HepG2 (cell line): ENCODE data around the gene NDUFS2. TPM values are rescaled to one million over a fixed set of nuclear protein-coding genes. Genes with fewer than 3 reads are reported as not detected.
A peak's percentile ranks its signal among the peaks of the same experiment; 100 is the strongest.

ENCODE experiments used
- DNMT3B ChIP-seq: conservative IDR thresholded peaks from 2 replicates; pipeline ENCODE4 v1.6.1; 2016; ENCODE audit warnings: missing biosample characterization, control low read depth
- FOXP4 ChIP-seq: sonication (generic); formaldehyde crosslinking; IDR thresholded peaks from 2 replicates; pipeline ENCODE4 v1.4.0; 2020; ENCODE audit warnings: missing genetic modification reagents
- GABPA ChIP-seq, 2 experiments: IDR thresholded peaks; 2 replicates each; pipeline ENCODE4 v1.6.1; 2011 to 2016; ENCODE audit warnings: low read depth in 2 of 2, low read length in 1 of 2, missing biosample characterization in 1 of 2, missing genetic modification characterization in 1 of 2
- GATA4 ChIP-seq: sonication (generic); IDR thresholded peaks from 2 replicates; pipeline ENCODE4 v1.6.1; 2016; ENCODE audit warnings: antibody characterized with exemption, low read depth, borderline replicate concordance
- KMT2B ChIP-seq: IDR thresholded peaks from 2 replicates; pipeline ENCODE4 v1.6.1; 2016; ENCODE audit warnings: missing genetic modification reagents, missing compliant biosample characterization
- NFRKB ChIP-seq: fragments of 450-650 bp; IDR thresholded peaks from 2 replicates; pipeline ENCODE4 v1.6.1; 2017
- PITX1 ChIP-seq: sonication (generic); formaldehyde crosslinking; IDR thresholded peaks from 2 replicates; pipeline ENCODE4 v1.5.1; 2020; ENCODE audit warnings: mild to moderate bottlenecking, missing genetic modification reagents
- SIX1 ChIP-seq: sonication (generic); formaldehyde crosslinking; IDR thresholded peaks from 2 replicates; pipeline ENCODE4 v1.4.0; 2020; ENCODE audit warnings: missing genetic modification reagents, borderline replicate concordance
- SOX6 ChIP-seq, 2 experiments: fragments of 450-650 bp in 1 of 2; sonication (generic) in 1 of 2; formaldehyde crosslinking in 1 of 2; IDR thresholded peaks; 2 replicates each; pipeline versions ENCODE4 v1.4.0 to v1.6.1; 2017 to 2020; ENCODE audit warnings: antibody characterized with exemption in 1 of 2, mild to moderate bottlenecking in 1 of 2, missing genetic modification reagents in 1 of 2
- SRSF1 ChIP-seq: fragments of 200-400 bp; formaldehyde crosslinking; optimal IDR thresholded peaks from 2 replicates; pipeline ENCODE3; 2017; ENCODE audit warnings: mild to moderate bottlenecking, low read depth, low read length, moderate library complexity
- ZNF263 ChIP-seq: sonication (generic); formaldehyde crosslinking; IDR thresholded peaks from 2 replicates; pipeline ENCODE4 v1.4.0; 2020; ENCODE audit warnings: missing genetic modification reagents
- ZSCAN20 ChIP-seq: sonication (generic); formaldehyde crosslinking; IDR thresholded peaks from 2 replicates; pipeline ENCODE4 v1.4.0; 2020; ENCODE audit warnings: missing genetic modification reagents, mild to moderate bottlenecking, borderline replicate concordance
- polyA plus RNA-seq, 8 experiments: library from polyadenylated mRNA; depleted of rRNA in 3 of 8; stranded (reverse) in 7 of 8; unstranded in 1 of 8; fragments of >200 nt; fragmentation: Illumina TruSeq in 4 of 8; extraction: Trizol in 4 of 8; gene quantifications; 2 replicates each; pipeline versions ENCODE4 v1.2.1 to v1.2.3, GENCODE V29; 2011 to 2016; ENCODE audit warnings: low read depth in 4 of 8, missing spikeins in 1 of 8, mixed read lengths in 1 of 8; ENCODE audit not compliant: insufficient read depth in 1 of 8
- total RNA-seq, 5 experiments: library from RNA; depleted of rRNA; stranded (reverse); fragments of >200 nt; fragmentation: Illumina TruSeq; extraction: Trizol; gene quantifications; 2 replicates each; pipeline ENCODE4 v1.2.3, GENCODE V29; 2016; ENCODE audit warnings: low read depth in 1 of 5
- TF ChIP-seq, protein P1 (sequence below): sonication (generic); formaldehyde crosslinking; IDR thresholded peaks from 2 replicates; pipeline ENCODE4 v1.5.1; 2020; ENCODE audit warnings: missing genetic modification reagents, mild to moderate bottlenecking, borderline replicate concordance
- TF ChIP-seq, protein P2 (sequence below): sonication (generic); formaldehyde crosslinking; IDR thresholded peaks from 2 replicates; pipeline ENCODE4 v1.4.0; 2020; ENCODE audit warnings: missing genetic modification reagents
- TF ChIP-seq, protein P3 (sequence below): sonication (generic); formaldehyde crosslinking; IDR thresholded peaks from 2 replicates; pipeline ENCODE4 v1.5.0; 2020; ENCODE audit warnings: missing genetic modification reagents
- TF ChIP-seq, protein P4 (sequence below): sonication (generic); formaldehyde crosslinking; IDR thresholded peaks from 2 replicates; pipeline ENCODE4 v1.4.0; 2020; ENCODE audit warnings: mild to moderate bottlenecking, low read depth, missing genetic modification reagents

The NDUFS2 gene
- total and polyA plus RNA-seq, 2 of the 13 experiments (the other 11 are each of a cell fraction or from before 2014, with no cell fraction given): 89.9 to 118 TPM

DNA sequence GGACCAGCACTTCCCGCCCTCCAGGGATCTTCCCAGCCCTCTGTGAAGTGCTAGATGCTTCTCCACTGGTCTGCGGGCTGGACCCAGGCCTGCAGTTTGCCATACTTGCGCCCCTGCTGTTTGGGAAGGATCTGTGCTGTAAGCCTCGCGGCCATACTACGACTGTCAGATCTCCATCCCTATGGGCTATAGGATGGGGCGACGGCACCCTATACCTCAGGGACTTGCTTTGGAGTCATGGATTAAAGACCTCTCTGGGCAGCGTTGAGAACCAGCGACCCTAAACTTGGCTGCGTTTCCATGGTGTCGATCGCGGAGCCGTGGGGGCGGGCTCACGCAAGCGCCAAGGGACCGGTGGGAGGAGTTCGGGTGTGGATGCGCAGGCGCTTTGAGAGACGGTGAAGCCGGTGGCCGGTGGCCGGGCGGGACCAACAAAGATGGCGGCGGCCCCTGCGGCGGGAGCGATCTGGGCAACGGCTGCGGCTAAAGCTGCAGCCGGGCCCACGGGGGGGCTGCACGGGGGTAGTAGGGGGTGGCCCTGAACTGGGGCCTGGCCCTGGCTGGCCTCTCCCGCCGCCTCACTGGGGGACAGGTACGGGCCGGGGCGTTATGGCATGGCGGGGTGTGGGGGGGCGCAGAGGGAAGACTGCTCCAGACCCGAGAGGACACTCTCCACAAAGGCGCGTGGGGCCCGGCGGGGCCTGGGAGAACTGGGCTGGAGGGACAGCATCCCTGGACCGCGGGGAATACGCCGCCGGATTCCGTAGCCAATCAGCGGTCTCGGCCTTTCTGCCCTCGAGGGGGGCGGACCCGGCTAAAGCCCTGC is 42.9 kb upstream of the NDUFS2 start, which contains the start of gene USP21 (continued):
- no peak for TF ChIP-seq FOXP4
- TF ChIP-seq SOX6 (IDR thresholded peaks at IDR 0.05): no peak
- peak; percentile 45; the same call in 1 of the 2 replicates for TF ChIP-seq SOX6 (CRISPR knock-in tag; IDR thresholded peaks at IDR 0.05)
- no peak for TF ChIP-seq ZSCAN20 (CRISPR knock-in tag)
- TF ChIP-seq, protein P1, sequence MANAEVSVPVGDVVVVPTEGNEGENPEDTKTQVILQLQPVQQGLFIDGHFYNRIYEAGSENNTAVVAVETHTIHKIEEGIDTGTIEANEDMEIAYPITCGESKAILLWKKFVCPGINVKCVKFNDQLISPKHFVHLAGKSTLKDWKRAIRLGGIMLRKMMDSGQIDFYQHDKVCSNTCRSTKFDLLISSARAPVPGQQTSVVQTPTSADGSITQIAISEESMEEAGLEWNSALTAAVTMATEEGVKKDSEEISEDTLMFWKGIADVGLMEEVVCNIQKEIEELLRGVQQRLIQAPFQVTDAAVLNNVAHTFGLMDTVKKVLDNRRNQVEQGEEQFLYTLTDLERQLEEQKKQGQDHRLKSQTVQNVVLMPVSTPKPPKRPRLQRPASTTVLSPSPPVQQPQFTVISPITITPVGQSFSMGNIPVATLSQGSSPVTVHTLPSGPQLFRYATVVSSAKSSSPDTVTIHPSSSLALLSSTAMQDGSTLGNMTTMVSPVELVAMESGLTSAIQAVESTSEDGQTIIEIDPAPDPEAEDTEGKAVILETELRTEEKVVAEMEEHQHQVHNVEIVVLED: peak; percentile 76; the same call in 1 of the 2 replicates
- no peak for TF ChIP-seq SIX1 (CRISPR knock-in tag)
- no peak for TF ChIP-seq GATA4
- TF ChIP-seq, protein P2, sequence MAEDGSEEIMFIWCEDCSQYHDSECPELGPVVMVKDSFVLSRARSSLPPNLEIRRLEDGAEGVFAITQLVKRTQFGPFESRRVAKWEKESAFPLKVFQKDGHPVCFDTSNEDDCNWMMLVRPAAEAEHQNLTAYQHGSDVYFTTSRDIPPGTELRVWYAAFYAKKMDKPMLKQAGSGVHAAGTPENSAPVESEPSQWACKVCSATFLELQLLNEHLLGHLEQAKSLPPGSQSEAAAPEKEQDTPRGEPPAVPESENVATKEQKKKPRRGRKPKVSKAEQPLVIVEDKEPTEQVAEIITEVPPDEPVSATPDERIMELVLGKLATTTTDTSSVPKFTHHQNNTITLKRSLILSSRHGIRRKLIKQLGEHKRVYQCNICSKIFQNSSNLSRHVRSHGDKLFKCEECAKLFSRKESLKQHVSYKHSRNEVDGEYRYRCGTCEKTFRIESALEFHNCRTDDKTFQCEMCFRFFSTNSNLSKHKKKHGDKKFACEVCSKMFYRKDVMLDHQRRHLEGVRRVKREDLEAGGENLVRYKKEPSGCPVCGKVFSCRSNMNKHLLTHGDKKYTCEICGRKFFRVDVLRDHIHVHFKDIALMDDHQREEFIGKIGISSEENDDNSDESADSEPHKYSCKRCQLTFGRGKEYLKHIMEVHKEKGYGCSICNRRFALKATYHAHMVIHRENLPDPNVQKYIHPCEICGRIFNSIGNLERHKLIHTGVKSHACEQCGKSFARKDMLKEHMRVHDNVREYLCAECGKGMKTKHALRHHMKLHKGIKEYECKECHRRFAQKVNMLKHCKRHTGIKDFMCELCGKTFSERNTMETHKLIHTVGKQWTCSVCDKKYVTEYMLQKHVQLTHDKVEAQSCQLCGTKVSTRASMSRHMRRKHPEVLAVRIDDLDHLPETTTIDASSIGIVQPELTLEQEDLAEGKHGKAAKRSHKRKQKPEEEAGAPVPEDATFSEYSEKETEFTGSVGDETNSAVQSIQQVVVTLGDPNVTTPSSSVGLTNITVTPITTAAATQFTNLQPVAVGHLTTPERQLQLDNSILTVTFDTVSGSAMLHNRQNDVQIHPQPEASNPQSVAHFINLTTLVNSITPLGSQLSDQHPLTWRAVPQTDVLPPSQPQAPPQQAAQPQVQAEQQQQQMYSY: no peak
- TF ChIP-seq KMT2B (CRISPR knock-in tag): peak; percentile 37; the same call in 1 of the 2 replicates
- TF ChIP-seq PITX1 (CRISPR knock-in tag): 0 out of 2 replicates have a peak, but pooled peaks have one; percentile 23
- TF ChIP-seq NFRKB: peak; percentile 72
- no peak for TF ChIP-seq GABPA (IDR thresholded peaks at IDR 0.05; ENCODE audit: low read depth, low read length)
- TF ChIP-seq GABPA (CRISPR knock-in tag; IDR thresholded peaks at IDR 0.05; ENCODE audit: low read depth): peak; percentile 54; the same call in 1 of the 2 replicates
- TF ChIP-seq SRSF1: no peak
- 0 out of 2 replicates have a peak, but pooled peaks have one; percentile 52 for TF ChIP-seq DNMT3B (CRISPR knock-in tag)
- TF ChIP-seq, protein P3, sequence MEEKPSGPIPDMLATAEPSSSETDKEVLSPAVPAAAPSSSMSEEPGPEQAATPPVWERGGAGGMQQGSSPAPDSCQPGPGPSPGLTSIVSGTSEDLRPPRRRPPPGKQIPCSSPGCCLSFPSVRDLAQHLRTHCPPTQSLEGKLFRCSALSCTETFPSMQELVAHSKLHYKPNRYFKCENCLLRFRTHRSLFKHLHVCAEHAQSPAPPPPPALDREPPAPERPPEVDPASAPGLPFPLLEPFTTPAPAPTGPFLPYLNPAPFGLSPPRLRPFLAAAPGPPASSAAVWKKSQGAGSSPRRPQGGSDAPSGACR (CRISPR knock-in tag): no peak
- TF ChIP-seq, protein P4, sequence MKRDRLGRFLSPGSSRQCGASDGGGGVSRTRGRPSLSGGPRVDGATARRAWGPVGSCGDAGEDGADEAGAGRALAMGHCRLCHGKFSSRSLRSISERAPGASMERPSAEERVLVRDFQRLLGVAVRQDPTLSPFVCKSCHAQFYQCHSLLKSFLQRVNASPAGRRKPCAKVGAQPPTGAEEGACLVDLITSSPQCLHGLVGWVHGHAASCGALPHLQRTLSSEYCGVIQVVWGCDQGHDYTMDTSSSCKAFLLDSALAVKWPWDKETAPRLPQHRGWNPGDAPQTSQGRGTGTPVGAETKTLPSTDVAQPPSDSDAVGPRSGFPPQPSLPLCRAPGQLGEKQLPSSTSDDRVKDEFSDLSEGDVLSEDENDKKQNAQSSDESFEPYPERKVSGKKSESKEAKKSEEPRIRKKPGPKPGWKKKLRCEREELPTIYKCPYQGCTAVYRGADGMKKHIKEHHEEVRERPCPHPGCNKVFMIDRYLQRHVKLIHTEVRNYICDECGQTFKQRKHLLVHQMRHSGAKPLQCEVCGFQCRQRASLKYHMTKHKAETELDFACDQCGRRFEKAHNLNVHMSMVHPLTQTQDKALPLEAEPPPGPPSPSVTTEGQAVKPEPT (CRISPR knock-in tag): 0 out of 2 replicates have a peak, but pooled peaks have one; percentile 39
- no peak for TF ChIP-seq ZNF263 (CRISPR knock-in tag)
